ENCODE measurements around the gene CLMP.

CLMP gene

DNA sequence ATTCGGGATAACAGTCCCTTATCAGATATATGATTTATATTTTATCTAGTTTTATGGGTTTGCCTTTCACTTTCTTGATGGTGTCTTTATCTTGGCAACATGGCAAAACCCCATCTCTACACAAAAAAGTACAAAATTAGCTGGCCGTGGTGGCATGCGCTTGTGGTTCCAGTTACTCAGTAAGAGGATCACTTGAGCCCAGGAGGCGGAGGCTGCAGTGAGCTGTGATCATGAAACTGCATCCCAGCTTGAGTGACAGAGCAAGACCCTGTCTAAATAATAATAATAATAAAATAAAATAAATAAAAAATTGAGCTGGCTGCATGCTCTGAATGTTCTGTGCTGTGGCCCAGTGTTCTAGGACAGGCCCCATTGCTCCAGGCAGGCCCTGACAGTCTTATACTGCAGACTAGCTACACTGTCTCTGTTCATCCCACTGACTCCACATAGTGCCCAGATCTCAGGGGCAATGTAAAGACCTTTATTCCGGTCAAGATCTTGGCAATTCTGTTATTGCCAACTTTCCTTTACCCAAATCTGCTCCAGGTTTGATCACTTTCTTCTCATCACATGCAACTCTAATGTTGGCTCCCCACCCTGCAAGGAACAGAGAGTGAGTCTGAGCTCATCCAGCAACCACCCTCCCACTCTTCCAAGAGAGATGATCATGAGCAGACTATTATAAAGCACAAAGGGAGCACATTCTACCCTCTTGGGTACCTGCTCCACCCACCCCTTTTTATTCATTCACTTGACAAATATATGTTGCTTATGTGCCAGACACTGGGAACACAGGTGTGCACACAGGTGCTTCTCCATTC lies 141.9 kb downstream of the CLMP start:
- Histone ChIP-seq H3K27ac (ENCODE audit: extremely low read depth, low read depth, low read length) (no peak overlapping the region), H3K9me3 (ENCODE audit: control insufficient read depth, insufficient read depth, low read depth, low read length) (no peaks in the 10 kb centered on the region), H3K4me1 (ENCODE audit: control insufficient read depth, insufficient read depth, low read length) (no peaks in the 10 kb centered on the region), H3K36me3 (ENCODE audit: control insufficient read depth in 2 of 2, insufficient read depth in 1 of 2, low read length in 2 of 2) (peaks cover 15 to 40% of the 10 kb centered on the region in 2 experiments), H3K4me3 (ENCODE audit: low read depth, low read length) (no peak overlapping the region)
- CTCF ChIA-PET: interaction anchor here (0.6 to 5.0 kb wide), 20 partner anchors 8 to 425 kb away, joined by 3 to 54 read pairs (median 4); partner anchors contain the start of gene JHY
- POLR2A ChIA-PET: interaction anchor here (0.6 to 2.7 kb wide), 10 partner anchors 9 to 189 kb away, joined by 3 to 31 read pairs (median 5); partner anchors contain the start of gene HSPA8
- TF ChIP-seq ZNF529 (tag by site-specific recombination; IDR thresholded peaks at IDR 0.05; ENCODE audit: insufficient replicate concordance) (no peak), ZNF174 (tag by site-specific recombination; IDR thresholded peaks at IDR 0.05) (no peak), ZNF585B (tag by site-specific recombination; IDR thresholded peaks at IDR 0.05) (no peak), ZNF114 (tag by site-specific recombination; IDR thresholded peaks at IDR 0.05) (no peak), ZNF558 (tag by site-specific recombination; IDR thresholded peaks at IDR 0.05) (no peak), ZNF658 (tag by site-specific recombination; IDR thresholded peaks at IDR 0.05) (no peak), ZNF19 (tag by site-specific recombination; IDR thresholded peaks at IDR 0.05; ENCODE audit: low read depth) (no peak), ZNF157 (tag by site-specific recombination; IDR thresholded peaks at IDR 0.05) (no peak), IKZF3 (tag by site-specific recombination; IDR thresholded peaks at IDR 0.05) (no peak), ZFP69B (tag by site-specific recombination; IDR thresholded peaks at IDR 0.05) (no peak)

- TF ChIP-seq GLIS1 (tag by site-specific recombination; IDR thresholded peaks at IDR 0.05): no peak
- no peak for TF ChIP-seq ZNF37A (tag by site-specific recombination; IDR thresholded peaks at IDR 0.05)
- TF ChIP-seq ZNF23 (tag by site-specific recombination; IDR thresholded peaks at IDR 0.05; ENCODE audit: borderline replicate concordance): no peak
- no peak for TF ChIP-seq REST (tag by site-specific recombination; IDR thresholded peaks at IDR 0.05)
- Histone ChIP-seq H3K9me3 (ENCODE audit: control insufficient read depth, insufficient read depth, low read depth, low read length) (no peaks in the 10 kb centered on the region), H3K4me3 (ENCODE audit: low read depth, low read length) (no peak overlapping the region), H3K4me1 (ENCODE audit: control insufficient read depth, insufficient read depth, low read length) (no peaks in the 10 kb centered on the region), H3K27ac (ENCODE audit: extremely low read depth, low read depth, low read length) (no peak overlapping the region), H3K36me3 (ENCODE audit: control insufficient read depth in 2 of 2, insufficient read depth in 1 of 2, low read length in 2 of 2) (peaks cover 9 to 26% of the 10 kb centered on the region in 2 experiments; a peak in 2 of 3 replicates)
- ChIA-PET POLR2A (interaction anchor here (0.6 kb wide), 1 partner anchor 11 kb away, joined by 4 read pairs; the partner anchor contains the start of gene HSPA8), CTCF (interaction anchor here (0.6 to 5.0 kb wide), 2 partner anchors 20 to 187 kb away, joined by 3 to 53 read pairs; no protein-coding TSS in a partner anchor)
These were observed 143.4 kb downstream of the CLMP start for GRCh38 chr11:123051634-123052033.

GRCh38 chr11:123051146-123051545 lies 143.9 kb downstream of the CLMP start:
- Histone ChIP-seq H3K4me1 (ENCODE audit: control insufficient read depth, insufficient read depth, low read length) (no peaks in the 10 kb centered on the region), H3K36me3 (ENCODE audit: control insufficient read depth in 2 of 2, insufficient read depth in 1 of 2, low read length in 2 of 2) (peaks cover 4 to 21% of the 10 kb centered on the region in 2 experiments; a peak in 2 of 3 replicates), H3K9me3 (ENCODE audit: control insufficient read depth, insufficient read depth, low read depth, low read length) (no peaks in the 10 kb centered on the region), H3K27ac (ENCODE audit: extremely low read depth, low read depth, low read length) (no peak overlapping the region), H3K4me3 (ENCODE audit: low read depth, low read length) (no peak overlapping the region)
- CTCF ChIA-PET: no interaction called here
- POLR2A ChIA-PET: interaction anchor here (0.6 kb wide), 1 partner anchor 11 kb away, joined by 4 read pairs; the partner anchor contains the start of gene HSPA8
- TF ChIP-seq KLF8 (tag by site-specific recombination; IDR thresholded peaks at IDR 0.05) (no peak), GFI1B (tag by site-specific recombination; IDR thresholded peaks at IDR 0.05) (no peak), ZBTB20 (tag by site-specific recombination; IDR thresholded peaks at IDR 0.05) (no peak), PRDM1 (tag by site-specific recombination; IDR thresholded peaks at IDR 0.05) (no peak), ZNF555 (tag by site-specific recombination; conservative IDR thresholded peaks at IDR 0.05) (no peak), ZNF785 (tag by site-specific recombination; IDR thresholded peaks at IDR 0.05) (no peak), ZIC2 (tag by site-specific recombination; IDR thresholded peaks at IDR 0.05) (no peak), PRDM10 (tag by site-specific recombination; IDR thresholded peaks at IDR 0.05) (no peak), ZNF211 (tag by site-specific recombination; IDR thresholded peaks at IDR 0.05; ENCODE audit: low read depth) (no peak), ZNF610 (tag by site-specific recombination; IDR thresholded peaks at IDR 0.05; ENCODE audit: borderline replicate concordance) (no peak), ZFP3 (tag by site-specific recombination; IDR thresholded peaks at IDR 0.05; ENCODE audit: low read depth) (no peak), KLF16 (tag by site-specific recombination; IDR thresholded peaks at IDR 0.05) (no peak)
